HEK293 (cell line): ENCODE results near the gene FOXC1.
A peak's percentile ranks its signal among the peaks of the same experiment; 100 is the strongest.

Experiments used
- CTCF ChIA-PET: fragments of 350-600 bp; formaldehyde crosslinking; extraction: SDS; loops from one replicate; lab custom pipeline; 2021; ENCODE audit warnings: antibody characterized with exemption; lab: Yijun Ruan, JAX
- POLR2A ChIA-PET: fragments of 300-600 bp; formaldehyde crosslinking; extraction: SDS; loops from one replicate; lab custom pipeline; 2020; ENCODE audit warnings: antibody characterized with exemption, inconsistent platforms; lab: Yijun Ruan, JAX
- H3K27ac ChIP-seq: fragments of 200-500 bp; sonication (Bioruptor generic); 2 replicates; pipeline ENCODE4 v1.5.1; 2014; ENCODE audit warnings: low read depth, low read length, control low read depth, inconsistent platforms; ENCODE audit errors: extremely low read depth
- H3K36me3 ChIP-seq, 2 experiments: fragments of 200-500 bp in 1 of 2; sonication (Bioruptor generic) in 1 of 2; 1 replicate in 1 of 2; 2 replicates in 1 of 2; pipeline ENCODE4 v1.5.1; 2014 to 2017; ENCODE audit warnings: inconsistent platforms in 2 of 2, low read length in 2 of 2; ENCODE audit not compliant: control insufficient read depth in 2 of 2, insufficient read depth in 1 of 2
- H3K4me1 ChIP-seq: fragments of 200-500 bp; sonication (Bioruptor generic); 2 replicates; pipeline ENCODE4 v1.5.1; 2014; ENCODE audit warnings: mild to moderate bottlenecking, low read length, inconsistent platforms; ENCODE audit not compliant: control insufficient read depth, insufficient read depth
- H3K4me3 ChIP-seq: 2 replicates; pipeline ENCODE4 v1.5.1; 2011; ENCODE audit warnings: low read depth, mild to moderate bottlenecking, control low read depth, low read length, moderate library complexity
- H3K9me3 ChIP-seq: fragments of 200-500 bp; sonication (Bioruptor generic); 2 replicates; pipeline ENCODE4 v1.5.1; 2014; ENCODE audit warnings: low read depth, low read length, inconsistent platforms; ENCODE audit not compliant: control insufficient read depth, insufficient read depth
- ELK4 ChIP-seq: IDR thresholded peaks from 2 replicates; pipeline ENCODE4 v1.6.1; 2011; ENCODE audit warnings: mild to moderate bottlenecking, low read depth, low read length, borderline replicate concordance
- GFI1B ChIP-seq: fragments of 450-650 bp; formaldehyde crosslinking; IDR thresholded peaks from 2 replicates; pipeline ENCODE4 v1.5.1; 2016; ENCODE audit warnings: missing biosample characterization, missing genetic modification characterization
- PRDM6 ChIP-seq: fragments of 450-650 bp; formaldehyde crosslinking; IDR thresholded peaks from 2 replicates; pipeline ENCODE4 v1.5.1; 2017; ENCODE audit warnings: missing biosample characterization, missing genetic modification characterization
- SP7 ChIP-seq: fragments of 450-650 bp; formaldehyde crosslinking; IDR thresholded peaks from 2 replicates; pipeline ENCODE4 v1.5.1; 2016; ENCODE audit warnings: missing biosample characterization, missing genetic modification characterization
- ZFP37 ChIP-seq: fragments of 450-650 bp; formaldehyde crosslinking; IDR thresholded peaks from 2 replicates; pipeline ENCODE4 v1.5.1; 2016; ENCODE audit warnings: missing biosample characterization, missing genetic modification characterization
- ZNF112 ChIP-seq: fragments of 450-650 bp; formaldehyde crosslinking; IDR thresholded peaks from 2 replicates; pipeline ENCODE4 v1.5.0; 2017; ENCODE audit warnings: missing biosample characterization, missing genetic modification characterization
- ZNF146 ChIP-seq: fragments of 450-650 bp; formaldehyde crosslinking; IDR thresholded peaks from 2 replicates; pipeline ENCODE4 v1.5.1; 2016; ENCODE audit warnings: missing biosample characterization, missing genetic modification characterization
- ZNF274 ChIP-seq, 2 experiments: fragments of 200-500 bp in 1 of 2; fragments of 450-650 bp in 1 of 2; sonication (Bioruptor generic) in 1 of 2; formaldehyde crosslinking in 1 of 2; IDR thresholded peaks; 2 replicates each; pipeline versions ENCODE4 v1.5.1 to v1.6.1; 2014 to 2016; ENCODE audit warnings: borderline replicate concordance in 1 of 2, inconsistent platforms in 1 of 2, low read length in 1 of 2, missing biosample characterization in 1 of 2, missing genetic modification characterization in 1 of 2
- ZNF311 ChIP-seq: fragments of 450-650 bp; formaldehyde crosslinking; IDR thresholded peaks from 2 replicates; pipeline ENCODE4 v1.5.1; 2017; ENCODE audit warnings: missing biosample characterization, missing genetic modification characterization, borderline replicate concordance
- ZNF398 ChIP-seq: fragments of 450-650 bp; formaldehyde crosslinking; IDR thresholded peaks from 2 replicates; pipeline ENCODE4 v1.5.1; 2017; ENCODE audit warnings: missing biosample characterization, missing genetic modification characterization
- ZNF433 ChIP-seq: fragments of 450-650 bp; formaldehyde crosslinking; IDR thresholded peaks from 2 replicates; pipeline ENCODE4 v1.5.1; 2016; ENCODE audit warnings: missing biosample characterization, missing genetic modification characterization, low read depth
- ZNF48 ChIP-seq: fragments of 450-650 bp; formaldehyde crosslinking; IDR thresholded peaks from 2 replicates; pipeline ENCODE4 v1.5.1; 2016; ENCODE audit warnings: missing biosample characterization, missing genetic modification characterization
- ZNF501 ChIP-seq: fragments of 450-650 bp; formaldehyde crosslinking; IDR thresholded peaks from 2 replicates; pipeline ENCODE4 v1.5.1; 2016; ENCODE audit warnings: missing biosample characterization, missing genetic modification characterization
- ZNF580 ChIP-seq: fragments of 450-650 bp; formaldehyde crosslinking; IDR thresholded peaks from 2 replicates; pipeline ENCODE4 v1.5.1; 2016; ENCODE audit warnings: missing biosample characterization, missing genetic modification characterization
- ZNF639 ChIP-seq: fragments of 450-650 bp; formaldehyde crosslinking; IDR thresholded peaks from 2 replicates; pipeline ENCODE4 v1.5.1; 2016; ENCODE audit warnings: missing biosample characterization, missing genetic modification characterization
- ZNF645 ChIP-seq: fragments of 450-650 bp; formaldehyde crosslinking; IDR thresholded peaks from 2 replicates; pipeline ENCODE4; 2016; ENCODE audit warnings: missing biosample characterization, missing genetic modification characterization
- ZNF664 ChIP-seq: fragments of 450-650 bp; formaldehyde crosslinking; IDR thresholded peaks from 2 replicates; pipeline ENCODE4 v1.5.1; 2016; ENCODE audit warnings: missing biosample characterization, missing genetic modification characterization
- ZNF692 ChIP-seq: fragments of 450-650 bp; formaldehyde crosslinking; IDR thresholded peaks from 2 replicates; pipeline ENCODE4 v1.5.1; 2016; ENCODE audit warnings: missing biosample characterization, missing genetic modification characterization
- ZNF768 ChIP-seq: fragments of 450-650 bp; formaldehyde crosslinking; IDR thresholded peaks from 2 replicates; pipeline ENCODE4 v1.5.1; 2018; ENCODE audit warnings: missing biosample characterization, mild to moderate bottlenecking, missing genetic modification characterization
- ZNF785 ChIP-seq: fragments of 450-650 bp; formaldehyde crosslinking; IDR thresholded peaks from 2 replicates; pipeline ENCODE4 v1.5.1; 2016; ENCODE audit warnings: missing biosample characterization, missing genetic modification characterization
- ZNF830 ChIP-seq: fragments of 450-650 bp; IDR thresholded peaks from 2 replicates; pipeline ENCODE4 v1.5.0; 2018; ENCODE audit warnings: missing biosample characterization, missing genetic modification characterization, low read depth, mild to moderate bottlenecking, moderate library complexity
- ZSCAN16 ChIP-seq: fragments of 450-650 bp; formaldehyde crosslinking; IDR thresholded peaks from 2 replicates; pipeline ENCODE4 v1.5.1; 2016; ENCODE audit warnings: missing biosample characterization, missing genetic modification characterization
- ZSCAN4 ChIP-seq: fragments of 450-650 bp; formaldehyde crosslinking; IDR thresholded peaks from 2 replicates; pipeline ENCODE4 v1.5.1; 2017; ENCODE audit warnings: missing biosample characterization, missing genetic modification characterization

The FOXC1 gene

GRCh38 chr6:1612299-1612973 lies 2.7 kb downstream of the FOXC1 start (continued):
- TF ChIP-seq ZSCAN4 (tag by site-specific recombination), result no peak
- no peak for TF ChIP-seq ZNF146 (tag by site-specific recombination)
- no peak for TF ChIP-seq ZNF48 (tag by site-specific recombination)
- TF ChIP-seq ZNF398 (tag by site-specific recombination), result no peak
- TF ChIP-seq ZNF664 (tag by site-specific recombination), result no peak
- TF ChIP-seq ZNF433 (tag by site-specific recombination), result no peak
- TF ChIP-seq ZNF580, result no peak
- TF ChIP-seq ZNF311, result no peak
- peak; percentile 5; the same call in 1 of the 2 replicates for TF ChIP-seq SP7 (tag by site-specific recombination)
- no peak for TF ChIP-seq ZNF830
- TF ChIP-seq ELK4, result no peak
- no peak for TF ChIP-seq ZNF645 (tag by site-specific recombination)
- no peak for TF ChIP-seq ZNF785
- no peak for TF ChIP-seq ZNF639 (tag by site-specific recombination)
- TF ChIP-seq ZFP37 (tag by site-specific recombination), result no peak
- no peak for TF ChIP-seq ZNF501 (tag by site-specific recombination)
- TF ChIP-seq ZNF112 (tag by site-specific recombination), result no peak

- ChIA-PET POLR2A (interaction anchor here (1.4 kb wide), 1 partner anchor 225 kb away, joined by 4 read pairs; no protein-coding TSS in a partner anchor), CTCF (interaction anchor here (1.9 to 2.4 kb wide), 2 partner anchors 73 to 836 kb away, joined by 5 to 7 read pairs; no protein-coding TSS in a partner anchor)
- H3K9me3 ChIP-seq, result no peaks in the 10 kb centered on the region
- TF ChIP-seq ZNF768 (tag by site-specific recombination) (no peak), ZNF274 (IDR thresholded peaks at IDR 0.05; ENCODE audit: low read length) (no peak), ZNF274 (tag by site-specific recombination; IDR thresholded peaks at IDR 0.05; ENCODE audit: borderline replicate concordance) (no peak), GFI1B (tag by site-specific recombination) (0 out of 2 replicates have a peak, but pooled peaks have one; percentile 46), ZNF398 (tag by site-specific recombination) (no peak), PRDM6 (peak; percentile 81), ZSCAN16 (no peak), ZNF692 (tag by site-specific recombination) (no peak)
- peak overlapping the region; percentile 100 for H3K27ac ChIP-seq
- H3K36me3 ChIP-seq, result peaks cover 21 to 71% of the 10 kb centered on the region in 2 experiments
- H3K4me3 ChIP-seq, result peak overlapping the region; percentile 57
- H3K4me1 ChIP-seq, result peaks cover 19% of the 10 kb centered on the region
Observed at GRCh38 chr6:1612974-1613306, 3.2 kb downstream of the FOXC1 start.
